Glomerular visceral epithelial cell (primary cell): ENCODE measurements around the gene MUC5B.

Experiments
- DNase-seq: peaks from one replicate; pipeline ENCODE4 v3.0.0-alpha.2; 2016; ENCODE audit errors: extremely low spot score

Gene MUC5B

DNA sequence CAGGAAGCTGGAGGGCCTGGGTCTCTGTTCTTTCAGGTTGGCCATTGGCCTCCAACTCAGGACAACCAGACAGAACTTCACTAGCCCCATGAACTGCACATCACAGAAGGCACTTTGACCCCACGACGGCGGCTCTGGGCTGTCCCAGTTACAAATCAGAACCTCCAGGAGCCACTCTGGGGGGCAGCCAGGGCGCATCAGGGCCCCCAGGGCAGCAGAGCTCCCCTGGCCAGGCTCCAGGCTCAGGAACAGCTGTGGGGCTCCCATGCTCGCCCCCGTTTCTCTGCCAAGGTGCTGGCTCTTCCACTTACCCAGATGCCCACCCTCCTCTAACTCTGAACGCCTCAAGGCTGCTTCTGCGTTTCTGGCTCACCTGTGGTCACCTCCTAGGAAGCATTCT is 61.0 kb downstream of the MUC5B start:
- no peak for DNase-seq

DNA sequence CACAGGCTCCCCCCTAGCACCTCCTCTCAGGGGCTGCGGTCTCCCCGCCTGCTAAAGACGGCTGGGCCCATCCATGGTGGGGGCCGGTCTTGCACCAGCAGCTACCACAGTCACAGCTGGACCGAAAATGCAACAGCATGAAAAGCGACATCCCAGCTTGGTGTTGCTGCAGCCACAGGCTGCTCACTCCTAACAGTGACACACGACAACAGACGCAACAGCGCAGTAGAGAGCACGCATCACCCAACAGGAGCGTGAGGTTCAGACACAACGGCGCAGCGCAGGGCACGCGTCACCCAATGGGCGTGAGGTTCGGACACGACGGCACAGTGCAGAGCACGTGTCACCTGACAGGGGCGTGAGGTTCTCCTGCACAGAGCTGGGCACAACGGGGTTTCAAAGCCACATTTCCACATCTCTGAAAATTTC is 62.5 kb downstream of the MUC5B start:
- DNase-seq, result no peak

DNA sequence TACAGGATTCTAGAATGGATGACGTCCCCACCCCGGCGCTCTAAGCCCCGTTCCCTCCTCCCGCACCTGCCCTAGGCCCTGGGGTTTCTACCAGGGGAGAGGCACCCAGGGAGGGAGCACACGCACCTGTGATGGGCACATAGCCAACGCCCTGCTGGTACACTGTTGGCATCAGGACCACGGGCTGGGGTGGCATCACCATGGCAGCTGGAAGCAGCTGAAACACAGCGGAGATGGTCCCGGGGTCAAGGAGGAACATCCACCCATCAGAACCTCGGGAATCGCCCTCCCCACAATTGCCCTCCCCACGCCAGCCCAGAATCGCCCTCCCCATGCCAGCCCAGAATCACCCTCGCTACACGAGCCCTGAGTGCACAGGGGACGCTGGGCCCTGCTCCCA is 63.0 kb downstream of the MUC5B start:
- DNase-seq, result no peak

DNA sequence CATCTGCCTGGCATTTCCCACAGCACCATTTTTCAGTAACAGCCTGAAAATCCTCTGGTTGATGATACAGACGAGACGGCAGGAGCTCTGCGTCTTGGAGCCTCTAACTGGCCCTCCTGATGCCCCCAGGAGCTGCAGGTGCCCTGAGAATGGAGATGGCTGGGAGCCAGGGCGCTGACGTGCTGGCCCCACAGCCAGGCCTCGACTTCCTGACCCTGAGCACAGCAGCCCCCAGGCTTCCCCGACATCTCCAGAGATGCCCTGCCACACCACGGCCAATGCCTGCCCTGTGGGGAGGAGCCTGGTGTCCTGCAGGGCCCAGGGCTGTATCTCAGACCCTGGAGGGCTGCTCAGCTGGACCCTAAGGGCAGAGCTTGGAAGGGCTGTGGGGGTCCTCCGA is 65.1 kb downstream of the MUC5B start:
- no peak for DNase-seq

DNA sequence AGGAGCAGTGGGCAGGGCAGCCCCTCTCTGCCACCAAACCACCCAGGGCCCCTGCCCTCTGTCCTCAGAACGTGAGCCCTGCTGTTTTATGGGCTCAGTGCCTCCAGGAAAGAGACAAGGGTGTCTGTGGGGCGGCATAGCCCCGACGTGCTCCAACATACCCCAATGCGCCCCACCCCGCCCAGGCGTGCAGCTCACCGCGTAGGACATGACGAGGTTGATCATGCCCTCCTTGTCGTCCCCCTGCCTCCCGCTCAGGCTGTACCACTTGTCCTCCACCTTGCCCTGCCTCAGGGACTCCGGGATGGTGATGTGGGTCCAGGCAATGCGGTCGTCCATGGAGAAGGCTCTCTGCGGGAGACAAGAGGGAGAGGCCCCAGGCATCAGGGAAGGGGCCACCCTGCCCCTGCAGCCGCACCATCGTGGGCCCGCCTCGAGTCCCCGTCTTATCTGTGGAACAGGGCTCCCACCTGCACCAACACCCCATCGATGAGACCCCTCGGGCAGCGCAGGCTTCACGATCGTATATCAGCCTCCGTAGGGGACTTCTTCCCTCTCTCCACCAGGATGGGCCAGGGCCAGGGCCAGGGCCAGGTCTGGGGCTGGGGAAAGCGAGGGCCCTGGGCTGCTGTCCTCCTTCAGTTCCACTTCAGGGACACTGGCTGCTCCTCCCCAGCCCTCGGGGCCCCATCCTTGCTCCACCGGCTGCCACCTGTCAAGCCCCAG is 65.7 kb downstream of the MUC5B start:
- DNase-seq, result no peak

DNA sequence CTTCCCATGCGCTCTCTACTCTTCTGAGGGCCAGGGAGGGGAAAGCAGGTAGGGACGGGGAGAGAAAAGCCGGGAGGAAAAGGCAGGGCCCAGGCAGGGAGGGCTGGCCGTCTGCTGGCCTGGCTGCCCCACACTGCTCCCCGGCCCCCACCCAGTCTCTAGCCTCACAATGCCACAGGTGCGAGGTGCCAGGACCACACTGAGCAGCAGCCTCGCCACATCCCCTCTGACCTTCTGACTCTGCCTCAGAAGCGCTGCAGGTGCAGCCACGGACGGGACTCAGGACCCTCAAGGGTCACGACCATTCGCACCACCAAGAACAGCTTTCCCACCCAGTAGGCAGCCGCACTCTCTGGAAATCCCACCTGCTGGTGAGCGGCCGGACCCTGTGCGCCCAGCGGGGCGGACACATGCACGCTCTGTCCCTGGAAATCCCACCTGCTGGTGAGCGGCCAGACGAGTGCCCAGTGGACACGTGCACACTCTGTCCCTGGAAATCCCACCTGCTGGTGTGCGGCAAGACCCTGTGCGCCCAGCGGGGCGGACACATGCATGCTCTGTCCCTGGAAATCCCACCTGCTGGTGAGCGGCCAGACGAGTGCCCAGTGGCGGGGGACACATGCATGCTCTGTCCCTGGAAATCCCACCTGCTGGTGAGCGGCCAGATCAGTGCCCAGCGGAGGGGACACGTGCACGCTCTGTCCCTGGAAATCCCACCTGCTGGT is 66.5 kb downstream of the MUC5B start:
- no peak for DNase-seq

DNA sequence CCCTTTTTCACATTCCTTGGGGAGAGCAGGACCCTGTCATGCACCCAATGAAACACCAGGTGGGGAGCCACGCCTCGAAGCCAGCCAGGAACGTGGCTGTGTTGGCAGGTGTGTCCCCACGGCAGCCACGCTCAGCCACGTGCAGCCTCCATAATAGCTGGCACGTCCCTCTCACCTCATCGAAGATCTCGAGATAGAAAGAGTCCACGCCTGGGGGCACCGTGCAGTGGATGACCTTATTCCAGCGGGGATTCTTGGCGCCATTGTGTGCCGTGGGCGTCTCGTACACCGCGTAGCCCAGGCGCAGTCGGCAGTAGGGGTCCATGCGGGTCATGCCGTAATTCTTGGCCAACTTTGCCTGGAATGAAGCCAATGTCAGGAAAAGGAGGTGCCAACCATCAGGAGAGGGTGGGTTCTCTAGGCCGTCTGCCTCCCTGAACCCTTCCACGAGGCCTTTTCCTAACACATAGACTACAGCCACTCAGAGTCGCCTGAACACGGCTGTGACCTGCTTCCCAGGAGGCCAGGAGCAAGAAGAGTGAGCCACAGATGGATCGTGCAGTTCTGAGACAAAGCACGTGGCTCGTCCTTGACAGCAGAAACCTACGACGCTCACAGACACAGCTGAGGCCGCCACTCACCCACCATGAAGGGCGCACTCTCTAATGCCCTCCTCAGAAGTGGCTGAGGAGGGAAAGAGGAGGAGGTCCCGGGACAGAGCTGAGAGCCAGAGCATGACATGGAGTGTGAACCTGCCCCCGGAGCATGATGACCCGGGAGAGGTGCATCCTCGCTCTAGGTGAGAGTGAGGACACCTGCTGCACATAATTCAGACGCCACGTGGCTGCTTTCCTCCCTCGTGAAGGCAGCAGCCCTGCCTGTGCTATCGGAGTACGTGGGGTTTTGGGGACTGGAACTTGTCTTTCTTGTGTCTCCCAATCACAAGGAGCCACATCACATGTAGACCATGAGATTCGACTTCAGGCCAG is 67.5 kb downstream of the MUC5B start:
- no peak for DNase-seq

DNA sequence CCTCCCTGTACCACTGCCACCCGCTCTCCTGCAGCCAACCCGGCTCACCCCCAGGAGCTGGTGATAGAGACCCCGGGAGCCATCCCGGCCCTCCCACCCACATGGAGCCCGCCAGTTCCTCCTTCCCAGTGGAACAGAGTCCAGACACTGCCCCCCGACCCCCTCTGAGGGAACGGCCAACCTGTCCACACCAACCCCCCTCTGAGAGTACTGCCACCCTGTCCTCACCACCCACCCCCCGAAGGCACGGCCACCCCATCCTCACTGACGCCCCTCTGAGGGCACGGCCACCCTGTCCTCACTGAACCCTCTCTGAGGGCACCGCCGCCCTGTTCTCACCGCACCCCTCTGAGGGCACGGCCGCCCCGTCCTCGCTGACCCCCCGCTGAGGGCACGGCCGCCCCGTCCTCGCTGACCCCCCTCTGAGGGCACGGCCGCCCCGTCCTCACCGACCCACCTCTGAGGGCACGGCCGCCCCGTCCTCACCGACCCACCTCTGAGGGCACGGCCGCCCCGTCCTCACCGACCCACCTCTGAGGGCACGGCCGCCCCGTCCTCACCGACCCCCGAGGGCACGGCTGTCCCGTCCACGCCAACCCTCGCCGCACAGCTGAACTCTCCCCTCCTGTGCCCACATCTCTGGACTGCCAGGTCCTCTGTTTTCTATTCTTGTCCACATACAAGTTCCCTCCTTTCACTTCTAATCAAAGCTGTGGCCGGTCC is 68.6 kb downstream of the MUC5B start:
- DNase-seq, result no peak

DNA sequence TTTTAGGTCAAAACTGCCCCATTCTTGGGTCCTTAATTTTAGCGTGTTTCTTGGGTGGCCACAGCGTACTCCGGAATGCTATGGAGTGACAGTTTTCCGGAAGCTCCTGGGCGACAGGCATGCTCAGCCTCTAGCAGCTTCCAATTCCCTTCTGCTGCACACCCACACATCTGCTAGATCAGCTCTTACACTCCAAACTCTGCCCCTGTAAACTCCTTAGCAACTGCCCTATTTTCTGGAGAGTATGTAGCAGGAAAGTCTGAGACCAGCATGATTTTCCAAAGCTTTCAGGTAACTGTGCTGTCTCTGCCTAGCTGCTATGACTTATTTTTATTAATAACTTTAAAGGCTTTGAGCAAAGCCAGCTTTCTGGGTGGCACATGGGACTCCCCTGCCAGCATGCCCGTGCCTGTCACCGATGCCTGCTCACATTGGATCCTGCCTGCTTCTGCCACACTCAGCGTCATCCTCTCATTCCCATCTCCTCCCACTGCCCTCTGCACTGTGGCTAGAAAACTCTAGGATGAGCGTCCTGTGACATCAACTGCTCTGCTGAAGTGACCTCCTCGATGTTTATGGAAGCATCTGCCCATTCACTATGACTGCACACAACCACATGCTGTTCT is 69.3 kb downstream of the MUC5B start:
- no peak for DNase-seq

DNA sequence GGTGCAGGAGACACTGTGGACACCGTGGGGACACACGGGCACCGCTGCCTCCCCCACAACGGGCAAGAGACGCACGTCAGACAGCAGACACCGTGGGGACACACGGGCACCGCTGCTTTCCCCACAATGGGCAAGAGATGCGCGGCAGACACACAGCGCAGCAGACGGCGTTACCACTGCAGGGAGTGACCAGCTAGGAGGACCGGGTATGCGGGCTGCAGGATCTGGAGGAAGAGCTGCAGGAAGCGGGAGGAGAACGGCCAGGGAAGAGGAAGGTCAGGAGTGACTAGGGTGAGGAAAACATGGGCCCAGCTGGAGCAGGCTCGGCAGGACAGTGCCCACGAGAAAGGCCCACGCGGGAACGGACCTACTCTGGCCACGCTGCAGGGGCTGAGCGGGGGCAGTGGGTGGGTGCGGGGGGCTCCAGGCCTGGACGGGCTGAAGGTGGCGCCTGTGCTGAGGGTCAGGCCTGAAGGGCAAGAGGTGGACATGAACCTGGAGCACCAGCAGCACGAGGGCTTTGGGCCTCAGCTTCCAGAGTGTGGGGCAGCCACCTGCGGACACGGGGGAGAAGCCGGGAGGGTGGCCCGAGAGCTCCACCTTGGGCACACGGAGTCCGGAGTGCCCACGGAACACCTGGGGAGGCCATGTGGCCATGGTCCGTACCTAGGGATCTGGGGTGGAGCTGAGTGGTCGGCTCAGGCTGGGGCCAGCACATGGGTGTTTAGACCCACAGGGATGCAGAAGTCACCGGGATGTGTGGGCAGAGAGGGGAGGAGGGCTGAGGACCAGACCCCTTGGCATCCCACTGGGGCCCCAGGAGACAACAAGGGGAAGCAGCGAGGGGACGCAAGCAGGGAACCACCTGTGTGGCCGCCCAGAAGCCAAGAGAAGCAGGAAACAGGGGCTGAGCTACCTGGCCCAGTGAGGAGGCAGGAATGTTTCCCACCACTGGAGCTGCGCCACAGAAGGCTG is 70.1 kb downstream of the MUC5B start:
- no peak for DNase-seq

DNA sequence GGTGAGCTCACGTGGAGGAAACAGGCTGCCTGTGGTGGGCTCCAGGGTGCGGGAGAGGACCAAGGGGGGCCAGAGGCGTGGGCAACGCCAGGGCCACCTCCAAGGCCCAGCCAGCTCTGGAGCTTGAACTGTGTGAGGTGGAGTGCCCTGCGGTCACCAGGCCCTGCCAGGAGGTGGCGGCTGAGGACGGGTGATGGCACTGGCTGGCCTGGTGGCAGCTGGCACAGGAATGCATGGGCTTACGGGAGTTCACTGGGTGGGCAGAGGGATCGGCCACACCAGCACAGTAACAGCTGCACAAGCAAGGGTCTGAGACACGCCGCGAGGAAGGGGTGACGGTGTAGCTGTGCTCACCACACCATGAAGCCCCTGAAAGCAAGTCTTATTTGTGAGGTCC is 70.8 kb downstream of the MUC5B start:
- no peak for DNase-seq

DNA sequence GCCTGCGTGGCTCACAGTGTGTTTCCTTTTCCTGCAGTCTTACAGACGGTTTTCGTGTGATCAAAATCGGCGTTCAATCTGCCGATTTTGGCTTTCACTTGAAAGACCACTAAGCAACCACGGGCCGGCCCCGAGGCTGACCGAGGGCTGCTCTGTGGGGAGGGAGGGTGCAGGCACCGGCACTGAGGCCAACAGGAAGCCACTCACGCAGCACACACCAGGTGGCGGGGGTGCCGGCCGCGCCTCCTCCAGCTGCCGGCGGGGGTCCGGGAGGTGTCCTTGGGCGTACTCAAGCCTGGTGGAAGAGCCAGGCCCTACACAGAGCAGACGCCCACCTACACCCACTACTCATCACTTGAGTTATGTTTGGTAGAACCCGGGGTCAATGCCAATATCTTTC is 72.2 kb downstream of the MUC5B start:
- DNase-seq, result no peak

DNA sequence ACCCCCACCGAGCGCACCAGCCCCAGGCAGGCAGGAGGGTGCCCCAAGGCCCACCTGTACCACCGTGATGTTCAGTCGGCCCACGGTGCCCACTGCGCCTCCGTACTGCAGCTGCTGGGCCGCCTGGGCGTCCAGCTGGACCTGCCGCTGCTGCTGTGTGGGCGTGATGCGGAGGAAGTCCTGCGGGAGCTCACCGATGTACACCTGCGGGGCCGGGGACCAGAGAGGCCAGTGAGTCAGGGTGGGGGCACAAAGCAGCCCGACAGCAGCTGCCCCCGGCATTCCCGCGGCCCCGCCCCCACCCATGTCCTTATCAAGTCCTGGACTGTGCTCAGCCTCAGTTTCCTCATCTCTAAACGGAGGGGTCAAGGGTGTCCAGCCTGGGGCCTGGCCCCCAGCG is 72.7 kb downstream of the MUC5B start:
- no peak for DNase-seq

DNA sequence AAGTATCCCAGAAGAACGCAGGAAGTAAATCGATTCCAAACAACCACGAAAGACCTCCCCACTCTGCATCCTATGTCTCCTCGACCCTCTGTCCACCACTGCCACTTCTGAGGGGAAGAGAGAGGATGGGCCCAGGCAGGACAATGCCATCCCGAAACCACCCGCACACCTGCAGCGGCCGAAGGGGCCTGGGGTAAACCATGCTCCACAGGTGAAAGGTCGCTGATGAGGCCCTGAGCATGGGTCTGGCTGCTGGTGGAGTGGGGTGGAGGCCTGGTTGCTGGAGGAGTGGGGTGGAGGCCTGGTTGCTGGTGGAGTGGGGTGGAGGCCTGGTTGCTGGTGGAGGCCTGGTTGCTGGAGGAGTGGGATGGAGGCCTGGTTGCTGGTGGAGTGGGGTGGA is 73.4 kb downstream of the MUC5B start:
- no peak for DNase-seq

DNA sequence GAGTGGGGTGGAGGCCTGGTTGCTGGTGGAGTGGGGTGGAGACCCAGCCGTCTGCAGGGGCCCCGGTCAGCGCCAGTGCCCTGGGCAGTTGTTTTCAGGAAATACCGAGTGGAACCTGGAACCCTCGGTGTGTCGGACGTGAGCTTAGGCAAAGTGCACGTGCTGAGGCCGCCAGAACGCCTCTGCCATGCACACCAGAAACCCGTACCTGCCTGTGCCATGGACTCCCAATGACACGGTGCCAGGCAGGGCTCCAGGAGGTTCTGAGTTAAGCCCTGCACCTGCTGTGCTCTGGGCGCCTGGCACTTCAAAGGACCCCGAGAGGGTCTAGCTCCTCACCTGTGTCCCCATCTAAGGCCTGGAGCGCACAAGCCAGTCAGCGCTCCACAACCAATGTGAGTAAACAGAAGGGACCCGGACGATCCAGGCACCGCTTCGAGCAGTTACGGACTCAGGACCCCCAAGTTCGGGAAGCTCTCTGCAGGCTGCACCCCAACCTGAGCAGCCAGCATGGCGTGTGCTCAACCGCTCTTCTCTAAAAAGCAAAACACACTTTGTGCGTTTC is 74.2 kb downstream of the MUC5B start:
- no peak for DNase-seq

DNA sequence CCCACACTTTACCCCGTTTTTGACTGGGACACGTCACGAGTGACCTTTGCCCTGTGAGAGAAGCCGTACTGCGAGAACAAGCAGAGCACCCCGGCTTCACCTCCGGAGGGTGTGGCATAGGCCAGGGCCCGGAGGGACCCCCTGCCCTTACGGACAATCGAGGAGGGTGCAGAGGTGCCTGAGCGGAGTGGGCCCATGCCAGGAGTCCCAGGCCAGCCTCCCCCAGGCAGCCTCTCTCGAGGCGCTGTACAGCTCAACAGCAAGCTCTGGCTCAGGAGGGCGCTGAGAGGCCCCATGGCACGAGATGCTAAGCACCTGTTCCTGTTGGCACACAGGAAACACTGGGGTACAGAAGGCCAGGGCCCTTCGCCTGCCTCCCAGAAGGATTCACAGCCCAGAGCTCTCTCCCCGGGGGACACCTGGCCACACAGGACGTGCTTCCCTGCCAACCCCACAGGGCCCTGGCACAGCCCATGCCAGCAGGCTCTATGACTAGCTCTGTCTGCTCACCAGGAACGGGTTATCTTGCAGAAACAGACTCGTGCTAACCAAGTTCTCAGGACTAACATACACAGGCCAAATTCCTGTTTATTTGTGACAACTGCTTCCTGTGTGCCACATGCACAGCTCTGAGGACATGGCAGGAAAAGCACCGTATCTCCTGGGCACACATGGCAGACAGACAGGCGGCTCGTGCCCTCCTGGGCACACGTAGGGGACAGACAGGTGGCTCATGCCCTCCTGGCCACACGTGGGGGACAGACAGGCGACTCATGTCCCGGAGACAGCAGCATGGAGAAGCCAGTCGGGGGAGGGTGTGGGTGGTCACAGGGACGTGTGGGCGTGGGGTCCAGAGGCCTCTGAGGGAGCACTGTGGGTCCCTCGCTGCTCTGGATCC is 75.0 kb downstream of the MUC5B start:
- no peak for DNase-seq

DNA sequence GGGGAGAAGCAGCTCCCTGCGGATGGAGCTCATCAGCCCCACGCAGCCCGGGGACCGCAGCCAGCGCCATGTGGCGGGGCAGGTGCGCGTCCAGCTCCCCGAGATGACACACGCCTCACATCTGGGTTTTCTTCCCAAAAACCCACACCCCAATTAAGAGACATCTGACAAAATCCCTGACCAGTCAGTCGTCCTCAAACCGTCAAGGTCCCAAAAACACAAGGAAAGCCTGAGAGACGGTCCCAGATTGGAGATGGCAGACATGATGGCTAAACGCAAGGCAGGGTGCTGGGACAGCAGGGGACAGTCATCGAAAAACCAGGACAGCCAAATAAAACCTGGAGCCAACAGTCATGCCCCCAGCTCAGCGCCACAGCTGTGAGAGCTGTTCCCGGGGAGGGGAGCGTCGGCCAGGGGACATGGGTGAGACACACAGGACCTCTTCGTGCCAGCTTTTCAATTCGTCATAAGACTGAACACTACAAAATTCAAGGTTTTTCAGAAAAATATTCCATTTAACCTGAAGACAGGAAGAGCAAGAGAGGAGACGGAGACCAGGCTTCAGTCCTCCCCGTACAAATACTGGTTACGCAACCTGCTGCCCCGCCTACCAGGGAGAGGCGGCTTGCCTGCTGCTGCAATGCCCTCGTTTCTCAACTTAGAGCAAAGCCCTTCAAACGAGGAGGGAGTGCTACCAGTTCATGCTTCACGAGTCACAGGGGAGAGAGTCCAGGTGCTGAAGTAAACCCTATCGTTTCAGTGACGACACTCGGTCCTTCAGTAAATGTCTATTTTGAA is 76.0 kb downstream of the MUC5B start:
- no peak for DNase-seq

DNA sequence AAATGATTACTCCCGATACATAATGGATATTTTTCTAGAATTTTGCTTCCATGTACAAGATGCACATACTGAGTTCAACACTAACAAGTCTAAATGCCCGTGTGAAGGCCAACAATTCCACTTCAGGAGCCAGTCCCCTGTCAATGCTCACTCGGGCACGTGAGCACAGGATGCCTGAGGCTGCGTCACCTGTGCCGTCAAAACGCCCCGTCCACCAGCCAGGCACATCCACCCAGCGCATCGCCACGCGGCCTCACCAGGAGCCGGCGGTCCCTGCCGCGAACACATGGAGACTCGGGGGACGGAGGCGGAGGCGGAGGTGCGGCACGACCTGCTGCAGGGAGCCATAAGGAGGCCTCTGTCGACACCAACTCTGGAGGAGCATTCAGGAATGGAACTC is 76.8 kb downstream of the MUC5B start:
- DNase-seq, result no peak
